HG03342 (cell line): Measurements from ENCODE around the gene TERF2IP.

Source experiments
- ATAC-seq: cut with Tn5 transposase; IDR thresholded peaks from one replicate; pipeline ENCODE4 v1.9.1; 2021; ENCODE audit warnings: mild to moderate bottlenecking, moderate library complexity; ENCODE audit not compliant: unreplicated experiment

The TERF2IP gene

GRCh38 chr16:75647492-75648264 lies at the start of gene TERF2IP, which contains the start of gene KARS1:
Gene TERF2IP, plus strand, starts transcription at chr16:75647773. Its CDS starts 110 bp downstream, at chr16:75647883.
Gene KARS1, minus strand, starts transcription at chr16:75647665. Its CDS starts 26 bp downstream, at chr16:75647639.
- peak; percentile 82 for ATAC-seq

DNA sequence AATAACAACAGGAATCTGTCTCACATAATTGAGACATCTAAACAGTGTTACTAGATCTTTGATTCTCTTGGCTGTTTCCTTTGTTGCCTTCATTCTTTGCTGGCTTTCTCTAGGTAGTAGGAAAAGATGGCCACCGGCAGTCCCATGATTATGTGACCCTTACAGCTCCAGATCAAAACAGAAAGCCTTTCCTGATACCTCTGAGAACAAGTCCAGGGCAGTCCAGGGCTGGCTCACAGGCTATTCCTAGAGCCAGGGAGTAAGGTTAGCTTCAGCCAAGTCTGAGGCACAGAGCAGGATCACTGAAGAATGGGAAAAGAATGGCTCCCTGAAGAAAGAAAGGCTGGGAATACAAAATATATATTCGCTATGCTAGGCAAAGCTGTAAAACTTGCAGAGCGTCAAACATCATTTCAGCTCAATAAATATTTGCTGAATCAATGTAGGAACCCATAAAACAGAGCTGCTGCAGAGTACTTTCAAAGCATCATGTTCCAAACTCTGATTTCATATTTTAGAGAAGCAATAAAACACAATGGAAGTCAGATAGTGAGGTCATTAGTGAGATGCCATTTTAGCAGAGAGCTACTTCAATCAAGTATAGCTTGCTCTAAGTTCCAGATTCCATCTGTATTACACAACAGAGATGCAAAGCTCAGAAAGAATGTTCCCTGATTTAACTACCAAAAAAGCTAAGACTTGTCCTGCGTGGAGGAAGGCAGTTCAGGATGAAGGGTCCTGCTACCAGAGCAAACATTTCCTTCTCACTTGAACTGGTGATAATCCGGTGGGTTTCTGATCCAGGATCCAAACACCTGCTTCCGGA lies 47.9 kb upstream of the TERF2IP start:
- ATAC-seq, result no peak

GRCh38 chr16:75603241-75603640 lies 44.3 kb upstream of the TERF2IP start:
- no peak for ATAC-seq

DNA sequence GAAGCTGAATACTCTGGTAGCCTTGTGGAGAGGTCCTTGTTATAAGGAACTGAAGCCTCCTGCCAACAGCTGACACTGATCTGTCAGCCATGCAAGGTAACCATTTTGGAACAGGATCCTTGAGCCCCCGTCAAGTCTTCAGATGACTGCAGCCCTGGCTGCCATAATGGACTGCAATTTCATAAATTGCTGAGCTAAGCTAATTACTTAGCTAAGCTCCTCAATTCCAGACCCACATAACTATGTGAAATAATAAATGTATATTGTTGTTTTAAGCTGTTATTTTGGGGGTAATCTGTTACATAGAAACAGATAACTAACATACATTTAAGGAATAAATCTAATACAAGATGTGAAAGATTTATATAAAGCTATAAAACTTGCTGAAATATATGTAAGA lies 41.1 kb upstream of the TERF2IP start:
- ATAC-seq, result no peak

DNA sequence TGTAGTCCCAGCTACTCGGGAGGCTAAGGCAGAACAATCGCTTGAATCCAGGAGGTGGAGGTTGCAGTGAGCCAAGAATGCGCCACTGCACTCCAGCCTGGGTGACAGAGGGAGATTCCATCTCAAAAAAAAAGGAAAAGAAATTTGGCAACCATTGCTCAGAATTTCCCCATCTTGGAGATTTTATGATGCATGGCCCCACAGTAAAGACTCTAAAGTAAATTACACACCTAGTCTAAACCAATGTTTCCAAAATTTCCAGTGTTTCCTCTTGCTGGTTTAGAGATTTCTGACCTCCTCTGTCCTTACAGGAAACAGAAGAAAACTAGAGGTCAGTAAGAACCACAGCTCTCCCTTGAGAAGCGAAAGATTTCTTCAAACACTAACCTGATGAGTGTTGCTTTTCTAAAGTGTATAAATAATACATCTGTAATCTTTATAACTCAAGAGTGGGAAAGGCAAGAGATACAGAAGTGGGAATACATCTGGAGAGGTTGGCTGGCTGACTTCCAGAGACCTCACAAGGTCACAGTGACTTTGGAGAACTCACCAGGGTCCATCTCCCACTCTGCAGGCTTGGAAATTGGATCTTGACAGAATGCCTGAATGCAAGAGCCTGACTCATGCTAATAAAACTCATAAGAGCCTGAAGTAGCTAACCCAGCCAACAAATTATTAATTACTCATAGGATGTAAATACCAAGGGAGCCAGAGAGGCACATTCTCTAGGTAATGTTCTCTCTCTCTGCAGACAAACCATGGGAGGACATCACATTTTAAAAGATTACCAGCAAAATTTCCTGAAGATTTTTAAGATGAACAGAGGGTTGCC lies 33.3 kb upstream of the TERF2IP start:
- ATAC-seq, result no peak

- no peak for ATAC-seq
Measured at GRCh38 chr16:75615619-75616018, 32.0 kb upstream of the TERF2IP start.

DNA sequence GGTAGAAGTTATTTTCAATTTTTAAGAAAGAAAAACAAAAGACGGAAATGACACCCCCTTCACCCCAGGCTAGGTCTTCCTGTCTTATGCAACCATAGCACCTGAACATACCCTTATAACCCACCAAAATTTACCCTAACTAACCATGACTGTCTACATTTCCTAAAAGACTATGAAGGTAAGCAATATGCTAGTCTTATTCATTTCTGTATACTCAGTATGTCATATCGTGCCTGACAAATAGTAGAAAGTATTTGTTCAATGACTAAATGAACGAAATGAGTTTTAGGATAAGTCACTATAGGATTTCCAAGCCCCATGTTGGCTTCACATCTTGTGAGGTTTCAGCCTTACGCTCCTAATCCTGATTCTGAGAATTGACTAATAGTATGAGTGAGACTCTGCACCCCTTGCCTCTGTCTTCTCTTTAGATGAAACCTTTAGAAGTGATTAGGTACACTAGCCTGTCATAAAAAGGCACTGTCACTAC lies 31.0 kb upstream of the TERF2IP start:
- ATAC-seq, result no peak

DNA sequence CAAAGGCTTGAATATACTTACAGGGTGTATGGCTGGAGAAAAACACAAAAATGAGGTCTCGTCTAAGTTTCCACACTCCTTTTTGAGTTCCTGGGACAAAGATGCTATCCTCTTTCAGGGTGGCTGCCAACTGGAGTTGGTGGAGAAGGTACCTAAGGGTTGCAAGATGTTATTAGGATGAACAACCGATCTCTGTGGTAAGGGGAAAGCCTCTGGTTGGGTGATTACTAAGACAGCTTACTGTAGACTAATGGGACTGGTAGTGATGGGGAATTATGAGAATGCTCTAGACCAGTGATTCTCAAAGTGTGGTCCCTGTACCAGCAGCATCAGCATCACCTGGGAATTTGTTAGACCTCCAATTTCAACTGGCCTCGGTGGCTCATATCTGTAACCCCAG lies 30.5 kb upstream of the TERF2IP start:
- ATAC-seq, result no peak

DNA sequence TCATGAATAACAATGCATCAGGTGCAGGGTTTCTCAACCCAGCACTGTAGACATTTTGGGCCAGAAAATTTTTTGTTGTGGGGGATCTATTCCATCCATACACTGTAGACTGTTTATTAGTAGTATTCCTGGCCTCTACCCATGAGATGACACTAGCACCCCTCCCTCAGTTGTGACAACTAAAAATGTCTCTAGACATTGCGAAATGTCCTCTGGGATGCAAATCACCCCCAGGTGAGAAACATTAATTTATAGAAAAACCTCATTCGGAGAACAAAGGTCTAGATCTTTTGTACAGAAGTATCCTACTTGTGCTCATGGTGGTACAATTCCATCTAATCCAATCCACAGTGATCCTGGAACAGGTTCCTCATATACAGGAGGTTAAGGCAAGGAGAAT lies 28.8 kb upstream of the TERF2IP start:
- ATAC-seq, result no peak

- no peak for ATAC-seq
Measured at GRCh38 chr16:75620326-75621169, 27.0 kb upstream of the TERF2IP start.

DNA sequence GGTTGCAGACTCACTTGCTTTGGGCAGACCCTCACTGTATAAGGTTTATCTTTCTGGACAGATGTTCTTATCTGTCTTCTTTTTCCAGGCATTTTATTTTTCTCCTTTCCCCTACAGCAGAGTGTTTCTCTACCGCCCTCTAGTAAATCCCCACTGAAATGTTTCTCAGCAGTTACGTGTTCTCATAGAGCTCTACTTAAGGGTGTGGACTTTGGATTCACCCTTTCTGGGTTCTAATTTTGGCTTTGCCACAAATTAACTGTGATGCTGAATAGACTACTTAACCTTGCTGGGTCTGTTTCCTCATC lies 26.4 kb upstream of the TERF2IP start:
- ATAC-seq, result no peak

- ATAC-seq, result peak; percentile 97
Measured at GRCh38 chr16:75622761-75623605, 24.6 kb upstream of the TERF2IP start, which contains the start of gene ADAT1. Gene ADAT1, minus strand, starts transcription at chr16:75623281. Its CDS starts 2,482 bp downstream, at chr16:75620799.

DNA sequence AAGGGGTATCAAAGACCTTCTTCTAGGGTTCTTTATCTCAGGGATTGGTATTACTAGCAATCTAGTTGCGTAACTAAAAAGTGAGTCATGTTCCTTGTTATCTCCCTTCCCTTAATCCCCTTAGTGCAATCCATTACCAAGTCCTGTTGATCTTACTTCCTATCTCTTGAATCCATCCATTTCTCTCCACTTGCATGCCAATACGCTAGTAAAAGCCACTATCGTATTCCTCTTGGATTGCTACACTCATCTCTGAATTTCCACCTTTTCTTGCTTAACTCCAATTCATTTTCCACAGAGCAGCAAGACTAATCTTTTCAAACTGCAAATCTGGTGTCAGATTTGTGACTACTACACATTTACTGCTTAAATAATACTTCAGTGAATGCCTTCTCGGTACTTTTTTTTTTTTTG lies 22.6 kb upstream of the TERF2IP start:
- ATAC-seq, result no peak

GRCh38 chr16:75626806-75627205 lies 20.8 kb upstream of the TERF2IP start:
- no peak for ATAC-seq

DNA sequence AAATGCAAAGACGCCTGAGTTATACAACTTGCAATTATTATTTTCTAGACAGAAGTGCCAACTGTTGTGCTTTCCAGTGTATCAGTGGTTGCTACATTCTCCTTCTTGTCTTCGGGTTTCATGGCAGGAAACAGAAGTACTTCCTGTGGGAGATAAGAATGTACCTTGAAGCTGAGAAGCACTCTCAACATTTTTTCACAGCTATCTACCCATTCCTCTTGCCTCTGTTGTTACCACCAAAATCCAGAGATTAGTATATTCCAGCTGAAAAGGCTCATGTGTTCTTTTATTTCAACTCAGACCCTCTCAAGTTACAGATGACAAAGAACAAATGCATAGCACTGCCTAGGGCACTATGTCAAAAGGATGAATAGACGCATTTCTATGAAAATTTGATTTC lies 19.7 kb upstream of the TERF2IP start:
- ATAC-seq, result no peak

DNA sequence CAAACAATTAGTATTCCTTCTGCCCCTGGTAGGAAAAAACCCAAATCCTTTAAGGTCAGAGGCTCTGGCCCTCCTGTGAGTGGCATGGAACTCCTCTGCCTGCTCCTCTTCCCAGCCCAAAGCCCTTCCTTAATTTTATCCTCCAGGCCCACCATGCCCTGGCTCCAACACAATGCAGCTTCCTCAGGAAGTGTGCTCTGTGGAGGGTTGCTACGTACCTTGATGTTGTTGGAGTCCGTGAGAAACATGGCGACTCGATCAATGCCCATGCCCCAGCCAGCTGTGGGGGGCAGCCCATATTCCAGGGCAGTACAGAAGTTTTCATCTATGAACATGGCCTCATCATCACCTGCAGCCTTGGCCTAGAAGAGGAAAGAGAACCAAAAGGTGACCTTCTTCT lies 19.2 kb upstream of the TERF2IP start:
- no peak for ATAC-seq

DNA sequence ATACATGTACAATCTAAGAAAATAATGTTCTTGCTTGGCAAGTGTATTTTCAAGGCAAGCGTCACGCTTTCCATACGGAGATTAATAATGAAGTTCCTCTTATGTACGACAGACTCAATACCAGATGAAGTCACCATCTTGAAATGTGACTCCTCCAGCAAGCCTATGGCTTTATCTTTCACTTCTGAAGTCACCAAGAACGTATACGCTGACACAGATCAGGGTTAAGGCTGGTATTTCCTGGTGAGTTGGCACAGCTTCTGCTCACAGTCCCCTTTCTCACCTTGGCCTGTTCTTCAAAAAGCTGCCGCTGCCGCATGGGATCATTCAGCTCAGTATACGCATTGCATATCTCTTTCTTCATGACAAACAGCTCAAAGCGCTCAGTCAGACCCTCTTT lies 18.4 kb upstream of the TERF2IP start:
- no peak for ATAC-seq

- no peak for ATAC-seq
Measured at GRCh38 chr16:75630052-75630451, 17.5 kb upstream of the TERF2IP start.

- no peak for ATAC-seq
Measured at GRCh38 chr16:75632857-75633256, 14.7 kb upstream of the TERF2IP start.
